H9 (cell line): Measurements from ENCODE around the gene IQGAP3. TPM values are rescaled to one million over a fixed set of nuclear protein-coding genes. Genes with fewer than 3 reads are reported as not detected.
A peak's percentile ranks its signal among the peaks of the same experiment; 100 is the strongest.

Experiments
- DNase-seq: peaks from one replicate; pipeline ENCODE4 v3.0.0-alpha.2; 2017
- H2AFZ ChIP-seq: one replicate; pipeline ENCODE4 v1.6.1; 2013; ENCODE audit warnings: mild to moderate bottlenecking, low read length, control low read depth, moderate library complexity
- H2AK5ac ChIP-seq: 2 replicates; pipeline ENCODE4 v1.6.1; 2013; ENCODE audit warnings: low read length, control low read depth, mixed read lengths; ENCODE audit not compliant: insufficient read length
- H2BK120ac ChIP-seq: one replicate; pipeline ENCODE4 v1.6.1; 2013; ENCODE audit warnings: low read depth, mild to moderate bottlenecking, low read length, control low read depth, inconsistent platforms; ENCODE audit not compliant: poor library complexity, severe bottlenecking
- H2BK12ac ChIP-seq: 2 replicates; pipeline ENCODE4 v1.6.1; 2013; ENCODE audit warnings: low read length, control low read depth, mixed read lengths, low read depth; ENCODE audit not compliant: insufficient read length
- H2BK15ac ChIP-seq: 2 replicates; pipeline ENCODE4 v1.6.1; 2013; ENCODE audit warnings: low read depth, low read length, control low read depth
- H2BK20ac ChIP-seq: one replicate; pipeline ENCODE4 v1.6.1; 2013; ENCODE audit warnings: low read depth, mild to moderate bottlenecking, low read length, control low read depth, inconsistent platforms; ENCODE audit not compliant: poor library complexity, severe bottlenecking
- H2BK5ac ChIP-seq: 2 replicates; pipeline ENCODE4 v1.6.1; 2013; ENCODE audit warnings: low read length, control low read depth, mixed read lengths; ENCODE audit not compliant: insufficient read length
- H3K14ac ChIP-seq: 2 replicates; pipeline ENCODE4 v1.6.1; 2013; ENCODE audit warnings: low read length, control low read depth; ENCODE audit not compliant: insufficient read depth
- H3K18ac ChIP-seq: 2 replicates; pipeline ENCODE4 v1.6.1; 2013; ENCODE audit warnings: low read depth, mild to moderate bottlenecking, mixed read lengths, low read length, control low read depth; ENCODE audit not compliant: insufficient read length
- H3K23ac ChIP-seq: 2 replicates; pipeline ENCODE4 v1.6.1; 2013; ENCODE audit warnings: low read length, control low read depth, mixed read lengths, low read depth; ENCODE audit not compliant: insufficient read length
- H3K23me2 ChIP-seq: 2 replicates; pipeline ENCODE4 v1.6.1; 2013; ENCODE audit warnings: low read depth, mild to moderate bottlenecking, mixed read lengths, low read length, control low read depth; ENCODE audit not compliant: insufficient read length, poor library complexity, severe bottlenecking
- H3K27ac ChIP-seq: 2 replicates; pipeline ENCODE4 v1.5.1; 2013; ENCODE audit warnings: low read length, control low read depth, mixed read lengths, low read depth; ENCODE audit not compliant: insufficient read length
- H3K27me3 ChIP-seq: 2 replicates; pipeline ENCODE4 v1.6.1; 2013; ENCODE audit warnings: low read length, control low read depth, inconsistent platforms; ENCODE audit not compliant: insufficient read depth
- H3K4ac ChIP-seq: 2 replicates; pipeline ENCODE4 v1.6.1; 2013; ENCODE audit warnings: low read depth, mild to moderate bottlenecking, control low read depth, inconsistent platforms, low read length, moderate library complexity
- H3K4me1 ChIP-seq: 2 replicates; pipeline ENCODE4 v1.6.1; 2013; ENCODE audit warnings: low read length, control low read depth, inconsistent platforms; ENCODE audit not compliant: insufficient read depth
- H3K4me2 ChIP-seq: 2 replicates; pipeline ENCODE4 v1.6.1; 2013; ENCODE audit warnings: low read length, control low read depth, mixed read lengths; ENCODE audit not compliant: insufficient read length, insufficient read depth
- H3K56ac ChIP-seq: 2 replicates; pipeline ENCODE4 v1.6.1; 2013; ENCODE audit warnings: low read depth, mild to moderate bottlenecking, mixed read lengths, low read length, control low read depth; ENCODE audit not compliant: insufficient read length
- H3K79me1 ChIP-seq: 2 replicates; pipeline ENCODE4 v1.6.1; 2013; ENCODE audit warnings: low read depth, mild to moderate bottlenecking, moderate library complexity, low read length, control low read depth, inconsistent platforms; ENCODE audit not compliant: insufficient read depth, poor library complexity, severe bottlenecking
- H3K79me2 ChIP-seq: 2 replicates; pipeline ENCODE4 v1.6.1; 2013; ENCODE audit warnings: low read length, control low read depth, inconsistent platforms; ENCODE audit not compliant: insufficient read depth
- H3K9ac ChIP-seq: 2 replicates; pipeline ENCODE4 v1.6.1; 2013; ENCODE audit warnings: low read length, control low read depth, mixed read lengths; ENCODE audit not compliant: insufficient read length; ENCODE audit errors: extremely low read depth
- H3K9me3 ChIP-seq: one replicate; pipeline ENCODE4 v1.6.1; 2013; ENCODE audit warnings: low read depth, low read length, inconsistent platforms; ENCODE audit not compliant: control insufficient read depth
- H3T11ph ChIP-seq: one replicate; pipeline ENCODE4 v1.6.1; 2013; ENCODE audit warnings: mild to moderate bottlenecking, low read length, control low read depth, inconsistent platforms
- H4K20me1 ChIP-seq: one replicate; pipeline ENCODE4 v1.6.1; 2013; ENCODE audit not compliant: control insufficient read depth, insufficient read length, insufficient read depth
- H4K5ac ChIP-seq: 2 replicates; pipeline ENCODE4 v1.6.1; 2013; ENCODE audit warnings: low read depth, mild to moderate bottlenecking, mixed read lengths, low read length, control low read depth; ENCODE audit not compliant: insufficient read length
- H4K8ac ChIP-seq: replicated peaks from 2 replicates; pipeline ENCODE4 v1.6.1; 2013; ENCODE audit warnings: low read length, control low read depth, mixed read lengths, low read depth; ENCODE audit not compliant: insufficient read length
- H4K91ac ChIP-seq: 2 replicates; pipeline ENCODE4 v1.6.1; 2013; ENCODE audit warnings: low read depth, mild to moderate bottlenecking, moderate library complexity, mixed read lengths, low read length, control low read depth; ENCODE audit not compliant: insufficient read length
- H3K27ac Mint-ChIP-seq, 3 experiments: 2 replicates in 2 of 3; 3 replicates in 1 of 3; pipeline ENCODE4 v1.8.0; 2020 to 2021; ENCODE audit warnings: mixed read lengths in 3 of 3, mild to moderate bottlenecking in 1 of 3, moderate library complexity in 1 of 3
- H3K27me3 Mint-ChIP-seq: 2 replicates; pipeline ENCODE4 v1.8.0; 2021; ENCODE audit warnings: low read depth, mild to moderate bottlenecking, moderate library complexity, mixed read lengths
- H3K36me3 Mint-ChIP-seq, 3 experiments: 2 replicates in 2 of 3; 3 replicates in 1 of 3; pipeline ENCODE4 v1.8.0; 2020 to 2021; ENCODE audit warnings: low read depth in 3 of 3, mixed read lengths in 3 of 3; ENCODE audit not compliant: insufficient read depth in 1 of 3
- H3K4me1 Mint-ChIP-seq, 2 experiments: 2 replicates each; pipeline ENCODE4 v1.8.0; 2020; ENCODE audit warnings: mixed read lengths in 2 of 2
- H3K4me3 Mint-ChIP-seq, 2 experiments: 2 replicates in 1 of 2; 3 replicates in 1 of 2; pipeline ENCODE4 v1.8.0; 2020 to 2021; ENCODE audit warnings: mild to moderate bottlenecking in 2 of 2, mixed read lengths in 2 of 2, moderate library complexity in 1 of 2
- H3K9me3 Mint-ChIP-seq, 2 experiments: 2 replicates in 1 of 2; 3 replicates in 1 of 2; pipeline ENCODE4 v1.8.0; 2020; ENCODE audit warnings: mild to moderate bottlenecking in 2 of 2, mixed read lengths in 2 of 2, moderate library complexity in 1 of 2
- CTCF ChIP-seq: fragments of 200-600 bp; sonication (generic); conservative IDR thresholded peaks from 3 replicates; pipeline ENCODE4 v1.8.0; 2021; ENCODE audit warnings: antibody characterized with exemption, mild to moderate bottlenecking
- WGBS: extraction: QIAGEN DNeasy Blood & Tissue Kit; methylation state at CpG from one replicate; pipeline ENCODE4 v1.1.7; 2013; ENCODE audit warnings: missing lambda C conversion rate, low lambda C conversion rate, mixed read lengths; ENCODE audit not compliant: insufficient read length; ENCODE audit errors: extremely low coverage; 5-methylcytosine and 5-hydroxymethylcytosine counted together
- total RNA-seq: library from RNA; stranded (reverse); gene quantifications from 2 replicates; pipeline ENCODE4 v1.2.1, GENCODE V29; 2021

The IQGAP3 gene
- total RNA-seq, 1 experiment from 2014 or later, result 24.5 TPM

- no peak overlapping the region for H2AK5ac ChIP-seq
- H3K18ac ChIP-seq, result peak overlapping the region; percentile 75
- H3K23me2 ChIP-seq, result peaks cover 13% of the 10 kb centered on the region
- Mint-ChIP-seq H3K4me1 (peaks cover 48 to 58% of the 10 kb centered on the region in 2 experiments), H3K36me3 (no peaks in the 10 kb centered on the region), H3K9me3 (no peaks in the 10 kb centered on the region), H3K27ac (peak overlapping the region; percentile 87 to 96 (median 92); a peak in 6 of 7 replicates), H3K27me3 (no peaks in the 10 kb centered on the region; the same call in 1 of the 2 replicates), H3K4me3 (no peak overlapping the region; a peak in 2 of 5 replicates)
- no peak overlapping the region for H2BK120ac ChIP-seq
- H3K56ac ChIP-seq, result no peak overlapping the region
- no peaks in the 10 kb centered on the region; the same call in 1 of the 2 replicates for H3K79me2 ChIP-seq
- no peaks in the 10 kb centered on the region for H4K20me1 ChIP-seq
- H3K9ac ChIP-seq, result no peak overlapping the region
- TF ChIP-seq CTCF, result no peak
- H2BK15ac ChIP-seq, result no peak overlapping the region
- no peak overlapping the region for H3K14ac ChIP-seq
- peak overlapping the region; percentile 25; the same call in 1 of the 2 replicates for H3K4ac ChIP-seq
- no peak for DNase-seq
- H3K27ac ChIP-seq, result peak overlapping the region; percentile 50
- H4K8ac ChIP-seq, result no peak overlapping the region
- H3K27me3 ChIP-seq, result no peaks in the 10 kb centered on the region
- H3K79me1 ChIP-seq, result no peaks in the 10 kb centered on the region
- no peak overlapping the region for H4K5ac ChIP-seq
- H3K9me3 ChIP-seq, result no peaks in the 10 kb centered on the region
- WGBS, result no CpG with 5 or more reads among the region's 5 CpGs
- H4K91ac ChIP-seq, result peak overlapping the region; percentile 57
- H2AFZ ChIP-seq, result no peak overlapping the region
- H2BK20ac ChIP-seq, result no peak overlapping the region
- H2BK12ac ChIP-seq, result no peak overlapping the region
- no peak overlapping the region for H3K4me2 ChIP-seq
- H3K23ac ChIP-seq, result no peak overlapping the region
- H3K4me1 ChIP-seq, result peaks cover 17% of the 10 kb centered on the region
- no peak overlapping the region for H3T11ph ChIP-seq
- H2BK5ac ChIP-seq, result no peak overlapping the region
Measured at GRCh38 chr1:156503698-156504437, 68.5 kb downstream of the IQGAP3 start.
